ENCODE results near the gene HLA-DRA.
A peak's percentile ranks its signal among the peaks of the same experiment; 100 is the strongest.
"Not testable (repeated sequence)": the region's sequence is repeated elsewhere in the genome, so short reads cannot be mapped to it uniquely, and the experiment has no call there.

Gene HLA-DRA

DNA sequence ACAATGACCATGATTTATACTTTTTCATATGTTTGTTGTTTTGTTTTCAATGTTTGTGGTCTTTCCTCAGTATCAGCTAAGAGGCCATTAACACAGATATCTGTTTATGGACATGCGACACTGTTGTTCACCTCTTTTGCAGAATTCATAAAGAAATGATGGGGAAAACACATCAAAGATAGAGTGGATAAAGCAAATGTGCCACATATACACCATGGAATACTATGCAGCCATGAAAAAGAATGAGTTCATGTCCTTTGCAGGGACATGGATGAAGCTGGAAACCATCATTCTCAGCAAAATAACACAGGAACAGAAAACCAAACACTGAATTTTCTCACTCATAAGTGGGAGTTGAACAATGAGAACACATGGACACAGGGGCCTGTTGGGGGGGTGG, 5.7 kb upstream of the HLA-DRA start:
- H3K27ac ChIP-seq (ENCODE audit: low read length); H3K36me3 ChIP-seq (ENCODE audit: control insufficient read depth in 1 of 2, insufficient read depth in 2 of 2, low read length in 2 of 2); H3K9me3 ChIP-seq (ENCODE audit: control insufficient read depth in 1 of 2, low read length in 2 of 2); H3K27me3 ChIP-seq (ENCODE audit: low read depth, low read length); H3K4me1 ChIP-seq (ENCODE audit: control insufficient read depth in 1 of 2, insufficient read depth in 2 of 2, low read length in 2 of 2); H3K4me3 ChIP-seq (ENCODE audit: low read depth in 1 of 2, low read length in 2 of 2): not testable (repeated sequence)

DNA sequence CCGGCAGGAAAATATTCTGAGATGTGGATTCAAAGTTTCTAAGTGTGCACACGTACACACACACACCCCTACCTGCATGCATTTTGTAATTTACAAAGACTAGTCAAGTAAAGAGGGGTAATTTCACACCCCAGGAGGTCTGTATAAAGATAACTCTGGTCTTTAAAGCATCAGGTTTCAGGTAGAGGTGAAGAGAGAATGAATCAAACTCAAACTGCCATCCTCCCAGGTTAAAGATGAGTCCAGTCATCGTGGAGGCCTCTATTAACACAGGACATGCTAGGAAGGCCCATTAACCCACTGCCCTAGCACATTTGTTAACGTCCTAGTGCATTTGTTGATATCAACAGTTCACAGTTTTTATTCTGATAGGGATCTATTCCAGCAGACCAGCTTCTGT, 3.5 kb upstream of the HLA-DRA start:
- peaks cover 0 to 4% of the 10 kb centered on the region in 2 donors for H3K4me1 ChIP-seq (ENCODE audit: control insufficient read depth in 1 of 2, insufficient read depth in 2 of 2, low read length in 2 of 2)
- no peak overlapping the region for H3K4me3 ChIP-seq (ENCODE audit: low read depth in 1 of 2, low read length in 2 of 2)
- H3K36me3 ChIP-seq (ENCODE audit: control insufficient read depth in 1 of 2, insufficient read depth in 2 of 2, low read length in 2 of 2): no peaks in the 10 kb centered on the region
- no peak overlapping the region for H3K27ac ChIP-seq (ENCODE audit: low read length)
- H3K27me3 ChIP-seq (ENCODE audit: low read depth, low read length): no peaks in the 10 kb centered on the region
- no peaks in the 10 kb centered on the region for H3K9me3 ChIP-seq (ENCODE audit: control insufficient read depth in 1 of 2, low read length in 2 of 2)

DNA sequence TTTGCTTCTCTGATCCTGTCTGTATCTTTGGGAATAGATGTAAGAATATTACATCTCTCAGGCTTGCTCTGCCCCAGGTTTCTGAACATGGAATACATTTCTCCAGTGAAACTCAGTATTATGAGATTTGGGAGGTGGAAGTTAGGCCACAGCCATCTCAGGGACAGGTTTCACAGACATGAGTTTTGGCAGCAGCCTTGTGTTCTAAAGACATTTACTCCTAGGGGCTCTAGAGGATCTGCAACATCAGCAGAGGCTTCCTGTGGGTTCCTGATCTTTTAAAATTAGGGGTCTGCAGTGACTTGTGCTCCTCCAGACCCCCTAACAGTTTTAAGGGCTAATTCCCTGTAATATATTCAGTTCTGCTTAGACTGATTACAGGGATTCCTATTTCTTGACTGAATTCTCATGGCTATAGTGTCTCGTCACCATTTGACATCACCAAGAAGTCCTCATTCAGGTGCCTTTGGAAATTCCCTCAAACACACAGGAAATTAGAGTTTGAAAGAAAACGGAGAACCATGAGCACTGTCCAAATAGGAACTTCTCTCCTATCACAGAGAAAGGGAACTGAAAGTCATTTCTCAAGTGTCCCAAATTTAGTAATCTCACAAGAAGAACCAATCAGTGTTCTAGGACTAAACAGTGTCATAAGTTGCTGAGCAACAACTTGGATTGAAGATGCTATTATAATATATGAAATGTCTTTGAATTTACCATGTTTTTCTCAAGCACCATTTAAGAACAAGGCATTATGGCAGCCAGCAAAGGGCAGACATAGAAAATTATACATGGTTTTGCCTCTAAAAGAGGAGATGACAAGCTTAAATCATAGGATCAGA, 2.5 kb upstream of the HLA-DRA start:
- Histone ChIP-seq H3K4me1 (ENCODE audit: control insufficient read depth in 1 of 2, insufficient read depth in 2 of 2, low read length in 2 of 2) (peaks cover 0 to 4% of the 10 kb centered on the region in 2 donors), H3K4me3 (ENCODE audit: low read depth in 1 of 2, low read length in 2 of 2) (no peak overlapping the region), H3K27ac (ENCODE audit: low read length) (peak overlapping the region; percentile 72), H3K27me3 (ENCODE audit: low read depth, low read length) (no peaks in the 10 kb centered on the region), H3K9me3 (ENCODE audit: control insufficient read depth in 1 of 2, low read length in 2 of 2) (no peaks in the 10 kb centered on the region), H3K36me3 (ENCODE audit: control insufficient read depth in 1 of 2, insufficient read depth in 2 of 2, low read length in 2 of 2) (no peaks in the 10 kb centered on the region)

DNA sequence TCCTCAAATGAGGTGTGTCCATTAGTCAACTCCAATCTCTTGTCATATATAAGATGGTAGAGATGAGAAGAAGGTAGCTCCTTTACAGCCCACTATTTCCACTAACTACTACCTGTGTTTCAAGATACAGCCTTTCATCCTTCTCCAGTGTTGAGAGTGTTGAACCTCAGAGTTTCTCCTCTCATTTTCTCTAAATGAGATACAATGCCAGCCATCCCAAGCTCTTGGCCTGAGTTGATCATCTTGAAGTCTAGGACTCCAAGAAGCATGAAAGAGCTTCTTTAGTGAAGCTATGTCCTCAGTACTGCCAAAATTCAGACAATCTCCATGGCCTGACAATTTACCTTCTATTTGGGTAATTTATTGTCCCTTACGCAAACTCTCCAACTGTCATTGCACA, 548 bp upstream of the HLA-DRA start:
- Histone ChIP-seq H3K27me3 (ENCODE audit: low read depth, low read length) (no peaks in the 10 kb centered on the region), H3K27ac (ENCODE audit: low read length) (peak overlapping the region; percentile 95), H3K36me3 (ENCODE audit: control insufficient read depth in 1 of 2, insufficient read depth in 2 of 2, low read length in 2 of 2) (peaks cover 0 to 13% of the 10 kb centered on the region in 2 donors), H3K4me3 (ENCODE audit: low read depth in 1 of 2, low read length in 2 of 2) (peak overlapping the region in 1 of 2 donors; percentile 92), H3K9me3 (ENCODE audit: control insufficient read depth in 1 of 2, low read length in 2 of 2) (no peaks in the 10 kb centered on the region), H3K4me1 (ENCODE audit: control insufficient read depth in 1 of 2, insufficient read depth in 2 of 2, low read length in 2 of 2) (peaks cover 0 to 4% of the 10 kb centered on the region in 2 donors)

DNA sequence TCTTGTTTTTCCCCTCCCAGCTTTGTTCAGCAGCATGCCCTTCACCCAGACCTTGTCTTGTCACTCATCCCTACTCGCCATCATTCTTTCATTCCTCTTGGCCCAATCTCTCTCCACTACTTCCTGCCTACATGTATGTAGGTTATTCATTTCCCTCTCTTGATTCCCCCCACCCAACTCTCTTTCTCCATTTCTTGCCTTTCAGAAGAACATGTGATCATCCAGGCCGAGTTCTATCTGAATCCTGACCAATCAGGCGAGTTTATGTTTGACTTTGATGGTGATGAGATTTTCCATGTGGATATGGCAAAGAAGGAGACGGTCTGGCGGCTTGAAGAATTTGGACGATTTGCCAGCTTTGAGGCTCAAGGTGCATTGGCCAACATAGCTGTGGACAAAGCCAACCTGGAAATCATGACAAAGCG, 2.6 kb downstream of the HLA-DRA start:
- peak overlapping the region in 1 of 2 donors; percentile 1 for H3K4me3 ChIP-seq (ENCODE audit: low read depth in 1 of 2, low read length in 2 of 2)
- H3K4me1 ChIP-seq (ENCODE audit: control insufficient read depth in 1 of 2, insufficient read depth in 2 of 2, low read length in 2 of 2): peaks cover 0 to 4% of the 10 kb centered on the region in 2 donors
- H3K27me3 ChIP-seq (ENCODE audit: low read depth, low read length): no peaks in the 10 kb centered on the region
- H3K27ac ChIP-seq (ENCODE audit: low read length): no peak overlapping the region
- no peaks in the 10 kb centered on the region for H3K9me3 ChIP-seq (ENCODE audit: control insufficient read depth in 1 of 2, low read length in 2 of 2)
- H3K36me3 ChIP-seq (ENCODE audit: control insufficient read depth in 1 of 2, insufficient read depth in 2 of 2, low read length in 2 of 2): peaks cover 0 to 19% of the 10 kb centered on the region in 2 donors

DNA sequence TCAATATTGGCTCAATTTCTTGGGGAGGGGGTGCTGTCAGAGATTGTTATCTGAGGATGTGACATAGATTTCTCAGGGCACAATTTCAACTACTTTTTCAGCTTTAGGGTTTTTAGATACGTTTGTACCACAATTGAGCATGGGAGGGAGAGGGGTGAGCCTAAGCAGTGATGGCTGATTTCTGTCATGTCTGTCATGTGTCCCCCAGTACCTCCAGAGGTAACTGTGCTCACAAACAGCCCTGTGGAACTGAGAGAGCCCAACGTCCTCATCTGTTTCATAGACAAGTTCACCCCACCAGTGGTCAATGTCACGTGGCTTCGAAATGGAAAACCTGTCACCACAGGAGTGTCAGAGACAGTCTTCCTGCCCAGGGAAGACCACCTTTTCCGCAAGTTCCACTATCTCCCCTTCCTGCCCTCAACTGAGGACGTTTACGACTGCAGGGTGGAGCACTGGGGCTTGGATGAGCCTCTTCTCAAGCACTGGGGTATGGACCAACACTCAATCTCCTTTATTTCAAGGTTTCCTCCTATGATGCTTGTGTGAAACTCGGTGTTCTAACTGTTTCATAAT, 3.4 kb downstream of the HLA-DRA start:
- Histone ChIP-seq H3K4me1 (ENCODE audit: control insufficient read depth in 1 of 2, insufficient read depth in 2 of 2, low read length in 2 of 2) (peaks cover 0 to 4% of the 10 kb centered on the region in 2 donors), H3K4me3 (ENCODE audit: low read depth in 1 of 2, low read length in 2 of 2) (no peak overlapping the region)

DNA sequence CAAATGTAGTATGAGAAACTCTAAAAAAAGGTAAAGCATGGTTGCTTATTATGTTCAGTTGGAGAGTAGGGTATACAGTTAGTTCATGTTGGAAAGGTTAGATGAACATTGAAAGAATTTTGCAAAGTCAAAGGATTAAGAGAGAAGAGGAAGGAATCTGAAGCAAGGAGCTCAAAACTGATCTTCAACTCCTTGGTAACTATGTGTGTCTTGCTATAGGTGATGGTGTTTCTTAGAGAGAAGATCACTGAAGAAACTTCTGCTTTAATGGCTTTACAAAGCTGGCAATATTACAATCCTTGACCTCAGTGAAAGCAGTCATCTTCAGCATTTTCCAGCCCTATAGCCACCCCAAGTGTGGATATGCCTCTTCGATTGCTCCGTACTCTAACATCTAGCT, 4.7 kb downstream of the HLA-DRA start:
- peaks cover 0 to 19% of the 10 kb centered on the region in 2 donors for H3K36me3 ChIP-seq (ENCODE audit: control insufficient read depth in 1 of 2, insufficient read depth in 2 of 2, low read length in 2 of 2)
- H3K27ac ChIP-seq (ENCODE audit: low read length): no peak overlapping the region
- peaks cover 0 to 4% of the 10 kb centered on the region in 2 donors for H3K4me1 ChIP-seq (ENCODE audit: control insufficient read depth in 1 of 2, insufficient read depth in 2 of 2, low read length in 2 of 2)
- no peak overlapping the region for H3K4me3 ChIP-seq (ENCODE audit: low read depth in 1 of 2, low read length in 2 of 2)
- H3K9me3 ChIP-seq (ENCODE audit: control insufficient read depth in 1 of 2, low read length in 2 of 2): no peaks in the 10 kb centered on the region
- H3K27me3 ChIP-seq (ENCODE audit: low read depth, low read length): no peaks in the 10 kb centered on the region

More for the DNA sequence above, 3.4 kb downstream of the HLA-DRA start:
- no peaks in the 10 kb centered on the region for H3K9me3 ChIP-seq (ENCODE audit: control insufficient read depth in 1 of 2, low read length in 2 of 2)
- H3K36me3 ChIP-seq (ENCODE audit: control insufficient read depth in 1 of 2, insufficient read depth in 2 of 2, low read length in 2 of 2): peaks cover 0 to 19% of the 10 kb centered on the region in 2 donors
- no peaks in the 10 kb centered on the region for H3K27me3 ChIP-seq (ENCODE audit: low read depth, low read length)
- H3K27ac ChIP-seq (ENCODE audit: low read length): no peak overlapping the region

DNA sequence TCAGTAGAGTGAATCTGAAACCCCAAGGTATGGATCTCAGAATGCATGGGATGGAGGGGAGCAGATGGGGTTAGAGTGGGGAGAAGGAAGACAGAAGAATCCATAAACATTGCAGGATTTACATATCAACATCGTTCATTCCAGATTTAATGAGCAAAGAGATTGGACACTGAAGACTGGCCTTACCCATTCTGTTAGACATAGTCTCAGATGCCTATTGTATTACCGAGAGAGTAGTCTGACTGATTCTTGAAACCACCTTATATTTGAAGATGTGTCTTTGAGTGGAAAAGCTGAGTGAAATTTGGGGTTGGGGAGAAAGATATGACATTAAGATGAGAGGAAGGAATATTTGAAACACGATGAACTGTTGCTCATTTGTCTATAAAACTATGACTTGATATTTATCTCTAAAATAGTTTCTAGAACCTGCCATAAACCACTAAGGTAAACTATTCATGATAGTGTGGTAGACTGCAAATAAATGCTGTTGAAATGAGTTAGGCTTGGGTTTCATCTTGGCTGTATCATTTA, 5.7 kb downstream of the HLA-DRA start:
- Histone ChIP-seq H3K27ac (ENCODE audit: low read length) (no peak overlapping the region), H3K9me3 (ENCODE audit: control insufficient read depth in 1 of 2, low read length in 2 of 2) (no peaks in the 10 kb centered on the region)

DNA sequence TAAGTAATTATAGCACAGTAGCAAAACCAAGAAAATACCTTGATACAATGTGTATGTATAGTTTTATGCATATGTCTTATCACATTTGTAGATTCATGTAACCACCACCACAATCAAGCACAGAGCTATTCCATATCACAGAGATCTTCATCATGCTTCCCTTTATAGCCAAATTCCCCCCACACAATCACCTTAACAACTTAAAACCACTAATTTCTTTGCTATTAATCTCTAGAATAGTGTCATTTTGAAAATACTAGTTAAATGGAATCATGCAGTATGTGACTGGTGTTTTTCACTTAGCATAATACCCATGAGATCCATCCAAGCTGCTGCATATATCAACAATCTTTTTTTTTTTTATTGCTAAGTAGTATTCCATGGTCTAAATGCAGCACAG, 8.2 kb downstream of the HLA-DRA start:
- H3K4me1 ChIP-seq (ENCODE audit: control insufficient read depth in 1 of 2, insufficient read depth in 2 of 2, low read length in 2 of 2): no peaks in the 10 kb centered on the region
- H3K27ac ChIP-seq (ENCODE audit: low read length): no peak overlapping the region
- H3K9me3 ChIP-seq (ENCODE audit: control insufficient read depth in 1 of 2, low read length in 2 of 2): no peaks in the 10 kb centered on the region
- H3K27me3 ChIP-seq (ENCODE audit: low read depth, low read length): no peaks in the 10 kb centered on the region
- H3K4me3 ChIP-seq (ENCODE audit: low read depth in 1 of 2, low read length in 2 of 2): no peak overlapping the region
- H3K36me3 ChIP-seq (ENCODE audit: control insufficient read depth in 1 of 2, insufficient read depth in 2 of 2, low read length in 2 of 2): peaks cover 0 to 19% of the 10 kb centered on the region in 2 donors

More for the DNA sequence above, 5.7 kb downstream of the HLA-DRA start:
- Histone ChIP-seq H3K36me3 (ENCODE audit: control insufficient read depth in 1 of 2, insufficient read depth in 2 of 2, low read length in 2 of 2) (peaks cover 0 to 19% of the 10 kb centered on the region in 2 donors), H3K4me3 (ENCODE audit: low read depth in 1 of 2, low read length in 2 of 2) (no peak overlapping the region), H3K4me1 (ENCODE audit: control insufficient read depth in 1 of 2, insufficient read depth in 2 of 2, low read length in 2 of 2) (peaks cover 0 to 3% of the 10 kb centered on the region in 2 donors), H3K27me3 (ENCODE audit: low read depth, low read length) (no peaks in the 10 kb centered on the region)

DNA sequence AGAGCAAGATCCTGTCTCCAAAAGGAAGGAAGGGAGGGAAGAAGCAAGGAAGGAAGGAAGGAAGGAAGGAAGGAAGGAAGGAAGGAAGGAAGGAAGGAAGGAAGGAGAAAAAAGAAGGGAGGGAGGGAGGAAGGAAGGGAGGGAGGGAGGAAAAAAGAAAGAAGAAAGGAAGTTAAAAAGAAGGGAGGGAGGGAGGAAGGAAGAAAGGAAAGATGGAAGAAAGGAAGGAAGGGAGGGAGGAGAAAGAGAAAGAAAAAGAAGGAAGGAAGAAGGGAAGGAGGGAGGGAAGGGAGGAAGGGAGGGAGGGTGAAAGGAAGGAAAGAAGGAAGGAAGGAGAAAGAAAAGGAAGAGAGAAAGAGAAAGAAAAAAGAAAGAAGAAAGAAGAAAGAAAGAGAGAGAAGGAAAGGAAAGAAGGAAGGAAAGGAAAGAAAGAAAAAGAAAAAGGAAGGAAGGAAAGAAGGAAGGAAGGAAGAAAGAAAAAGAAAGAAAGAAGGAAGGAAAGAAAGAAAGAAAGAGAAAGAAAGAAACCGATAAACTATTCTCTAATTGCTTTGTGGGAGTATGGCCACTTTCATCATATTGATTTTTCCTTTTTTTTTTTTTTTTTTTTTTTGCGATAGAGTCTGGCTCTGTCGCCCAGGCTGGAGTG, 9.5 kb downstream of the HLA-DRA start:
- H3K27me3 ChIP-seq (ENCODE audit: low read depth, low read length): no peaks in the 10 kb centered on the region
- no peak overlapping the region for H3K4me3 ChIP-seq (ENCODE audit: low read depth in 1 of 2, low read length in 2 of 2)
- peaks cover 0 to 6% of the 10 kb centered on the region in 2 donors for H3K36me3 ChIP-seq (ENCODE audit: control insufficient read depth in 1 of 2, insufficient read depth in 2 of 2, low read length in 2 of 2)
- no peaks in the 10 kb centered on the region for H3K9me3 ChIP-seq (ENCODE audit: control insufficient read depth in 1 of 2, low read length in 2 of 2)
- no peak overlapping the region for H3K27ac ChIP-seq (ENCODE audit: low read length)
- no peaks in the 10 kb centered on the region for H3K4me1 ChIP-seq (ENCODE audit: control insufficient read depth in 1 of 2, insufficient read depth in 2 of 2, low read length in 2 of 2)

DNA sequence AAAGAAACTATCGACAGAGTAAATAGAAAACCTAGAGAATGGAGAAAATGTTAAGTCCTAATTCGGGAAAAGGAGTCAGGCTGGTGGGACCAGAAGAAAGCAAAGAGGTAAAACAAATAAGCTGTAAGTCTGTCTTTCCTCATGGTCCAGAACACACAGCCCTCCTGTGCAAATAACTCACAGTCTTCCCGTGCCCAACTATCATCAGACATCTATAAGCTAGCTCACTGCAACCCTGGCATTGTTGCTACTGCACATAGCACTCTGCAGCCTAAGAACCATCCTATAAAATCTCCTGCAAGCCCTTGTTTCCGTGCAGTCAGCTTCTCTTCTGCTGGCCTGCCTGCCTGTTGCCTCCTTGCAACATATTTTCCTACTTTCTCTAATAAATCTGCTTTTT, 17.4 kb downstream of the HLA-DRA start:
- Histone ChIP-seq H3K4me3 (ENCODE audit: low read depth in 1 of 2, low read length in 2 of 2) (no peak overlapping the region), H3K36me3 (ENCODE audit: control insufficient read depth in 1 of 2, insufficient read depth in 2 of 2, low read length in 2 of 2) (no peaks in the 10 kb centered on the region), H3K4me1 (ENCODE audit: control insufficient read depth in 1 of 2, insufficient read depth in 2 of 2, low read length in 2 of 2) (no peaks in the 10 kb centered on the region), H3K9me3 (ENCODE audit: control insufficient read depth in 1 of 2, low read length in 2 of 2) (no peaks in the 10 kb centered on the region), H3K27me3 (ENCODE audit: low read depth, low read length) (peaks cover 6% of the 10 kb centered on the region), H3K27ac (ENCODE audit: low read length) (no peak overlapping the region)

Measured in muscle layer of duodenum (tissue), 2 donors.